Ishikawa (cell line): Measurements from ENCODE around the gene CD300LB.

Experiments
- CEBPB ChIP-seq: IDR thresholded peaks from 2 replicates; pipeline ENCODE4 v1.6.1; 2012
- CREB1 ChIP-seq: IDR thresholded peaks from 2 replicates; pipeline ENCODE4 v1.6.1; 2012; ENCODE audit warnings: low read depth
- EGR1 ChIP-seq: IDR thresholded peaks from 2 replicates; pipeline ENCODE4 v1.6.1; 2012
- EP300 ChIP-seq: IDR thresholded peaks from 2 replicates; pipeline ENCODE4 v1.6.1; 2012; ENCODE audit warnings: borderline replicate concordance
- FOXM1 ChIP-seq: IDR thresholded peaks from 2 replicates; pipeline ENCODE4 v1.6.1; 2012; ENCODE audit warnings: low read depth, borderline replicate concordance
- NFIC ChIP-seq: IDR thresholded peaks from 2 replicates; pipeline ENCODE4 v1.6.1; 2012
- RAD21 ChIP-seq: IDR thresholded peaks from 2 replicates; pipeline ENCODE4 v1.6.1; 2012; ENCODE audit warnings: low read depth
- TAF1 ChIP-seq: IDR thresholded peaks from 2 replicates; pipeline ENCODE4 v1.6.1; 2012; ENCODE audit warnings: low read depth, mild to moderate bottlenecking
- TCF12 ChIP-seq: IDR thresholded peaks from 2 replicates; pipeline ENCODE4 v1.6.1; 2012; ENCODE audit warnings: low read depth
- TEAD4 ChIP-seq: IDR thresholded peaks from 2 replicates; pipeline ENCODE4 v1.6.1; 2012
- YY1 ChIP-seq: IDR thresholded peaks from 2 replicates; pipeline ENCODE4 v1.6.1; 2012; ENCODE audit warnings: low read depth
- ZBTB7A ChIP-seq: IDR thresholded peaks from 2 replicates; pipeline ENCODE4 v1.6.1; 2012; ENCODE audit warnings: low read depth
- TF ChIP-seq, protein P1 (sequence below): IDR thresholded peaks from 2 replicates; pipeline ENCODE4 v1.6.1; 2012; ENCODE audit warnings: low read depth, mild to moderate bottlenecking
- TF ChIP-seq, protein P2 (sequence below): IDR thresholded peaks from 2 replicates; pipeline ENCODE4 v1.6.1; 2012
- TF ChIP-seq, protein P3 (sequence below): IDR thresholded peaks from 2 replicates; pipeline ENCODE4 v1.6.1; 2012

CD300LB gene

DNA sequence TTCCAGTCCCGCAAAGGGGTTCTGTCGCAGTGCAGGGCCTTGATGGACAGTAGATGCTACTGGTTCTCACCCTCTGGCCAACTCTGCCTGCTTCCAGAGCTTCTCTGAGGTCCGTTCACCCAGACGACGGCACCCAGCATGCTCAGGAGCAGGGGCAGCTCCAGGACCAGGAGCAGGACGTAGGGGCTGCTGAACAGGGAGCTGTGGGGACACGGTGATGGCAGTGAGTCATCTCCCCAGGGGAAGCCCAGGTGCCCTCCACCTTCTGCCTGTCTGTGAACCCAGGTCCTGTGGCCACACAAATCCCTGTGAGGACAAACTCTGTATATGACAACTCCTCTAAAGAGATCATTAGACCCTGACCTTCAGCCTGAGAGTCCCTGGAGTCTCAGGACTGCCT, 18.1 kb upstream of the CD300LB start:
- TF ChIP-seq, protein P1, sequence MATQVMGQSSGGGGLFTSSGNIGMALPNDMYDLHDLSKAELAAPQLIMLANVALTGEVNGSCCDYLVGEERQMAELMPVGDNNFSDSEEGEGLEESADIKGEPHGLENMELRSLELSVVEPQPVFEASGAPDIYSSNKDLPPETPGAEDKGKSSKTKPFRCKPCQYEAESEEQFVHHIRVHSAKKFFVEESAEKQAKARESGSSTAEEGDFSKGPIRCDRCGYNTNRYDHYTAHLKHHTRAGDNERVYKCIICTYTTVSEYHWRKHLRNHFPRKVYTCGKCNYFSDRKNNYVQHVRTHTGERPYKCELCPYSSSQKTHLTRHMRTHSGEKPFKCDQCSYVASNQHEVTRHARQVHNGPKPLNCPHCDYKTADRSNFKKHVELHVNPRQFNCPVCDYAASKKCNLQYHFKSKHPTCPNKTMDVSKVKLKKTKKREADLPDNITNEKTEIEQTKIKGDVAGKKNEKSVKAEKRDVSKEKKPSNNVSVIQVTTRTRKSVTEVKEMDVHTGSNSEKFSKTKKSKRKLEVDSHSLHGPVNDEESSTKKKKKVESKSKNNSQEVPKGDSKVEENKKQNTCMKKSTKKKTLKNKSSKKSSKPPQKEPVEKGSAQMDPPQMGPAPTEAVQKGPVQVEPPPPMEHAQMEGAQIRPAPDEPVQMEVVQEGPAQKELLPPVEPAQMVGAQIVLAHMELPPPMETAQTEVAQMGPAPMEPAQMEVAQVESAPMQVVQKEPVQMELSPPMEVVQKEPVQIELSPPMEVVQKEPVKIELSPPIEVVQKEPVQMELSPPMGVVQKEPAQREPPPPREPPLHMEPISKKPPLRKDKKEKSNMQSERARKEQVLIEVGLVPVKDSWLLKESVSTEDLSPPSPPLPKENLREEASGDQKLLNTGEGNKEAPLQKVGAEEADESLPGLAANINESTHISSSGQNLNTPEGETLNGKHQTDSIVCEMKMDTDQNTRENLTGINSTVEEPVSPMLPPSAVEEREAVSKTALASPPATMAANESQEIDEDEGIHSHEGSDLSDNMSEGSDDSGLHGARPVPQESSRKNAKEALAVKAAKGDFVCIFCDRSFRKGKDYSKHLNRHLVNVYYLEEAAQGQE = no peak
- TF ChIP-seq FOXM1 (no peak), CEBPB (no peak), EP300 (no peak), ZBTB7A (no peak), YY1 (no peak), TAF1 (no peak), TCF12 (no peak), CREB1 (no peak), EGR1 (no peak), RAD21 (no peak), TEAD4 (no peak), NFIC (no peak)
- TF ChIP-seq, protein P2, sequence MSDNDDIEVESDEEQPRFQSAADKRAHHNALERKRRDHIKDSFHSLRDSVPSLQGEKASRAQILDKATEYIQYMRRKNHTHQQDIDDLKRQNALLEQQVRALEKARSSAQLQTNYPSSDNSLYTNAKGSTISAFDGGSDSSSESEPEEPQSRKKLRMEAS = no peak
- TF ChIP-seq, protein P3, sequence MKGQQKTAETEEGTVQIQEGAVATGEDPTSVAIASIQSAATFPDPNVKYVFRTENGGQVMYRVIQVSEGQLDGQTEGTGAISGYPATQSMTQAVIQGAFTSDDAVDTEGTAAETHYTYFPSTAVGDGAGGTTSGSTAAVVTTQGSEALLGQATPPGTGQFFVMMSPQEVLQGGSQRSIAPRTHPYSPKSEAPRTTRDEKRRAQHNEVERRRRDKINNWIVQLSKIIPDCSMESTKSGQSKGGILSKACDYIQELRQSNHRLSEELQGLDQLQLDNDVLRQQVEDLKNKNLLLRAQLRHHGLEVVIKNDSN = no peak

DNA sequence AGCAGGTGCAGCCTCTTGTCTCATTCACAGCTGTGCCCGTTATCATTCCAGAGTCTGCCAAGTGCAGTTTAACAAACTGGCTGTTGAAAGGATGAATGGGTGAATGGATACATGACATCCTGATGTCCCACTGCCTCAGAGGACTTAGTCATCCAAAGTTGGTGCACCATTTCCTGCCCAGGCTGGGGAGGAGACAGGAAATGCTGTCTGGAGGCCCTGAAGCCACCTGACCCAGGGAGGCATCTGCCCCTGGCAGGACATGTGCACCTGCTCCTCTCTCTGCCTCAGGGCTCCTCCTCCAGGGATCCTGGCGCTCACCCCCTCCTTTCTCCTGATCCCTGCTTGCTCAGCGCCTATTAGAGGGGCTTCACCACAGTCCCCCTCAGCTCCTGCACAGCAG, 16.5 kb upstream of the CD300LB start:
- TF ChIP-seq TCF12 = no peak
- TF ChIP-seq NFIC = no peak
- no peak for TF ChIP-seq CREB1
- TF ChIP-seq RAD21 = no peak
- no peak for TF ChIP-seq FOXM1
- TF ChIP-seq EP300 = no peak
- no peak for TF ChIP-seq TAF1
- no peak for TF ChIP-seq ZBTB7A
- TF ChIP-seq, protein P1 = no peak
- TF ChIP-seq CEBPB = no peak
- no peak for TF ChIP-seq EGR1
- TF ChIP-seq, protein P2 = no peak
- no peak for TF ChIP-seq YY1
- no peak for TF ChIP-seq TEAD4

DNA sequence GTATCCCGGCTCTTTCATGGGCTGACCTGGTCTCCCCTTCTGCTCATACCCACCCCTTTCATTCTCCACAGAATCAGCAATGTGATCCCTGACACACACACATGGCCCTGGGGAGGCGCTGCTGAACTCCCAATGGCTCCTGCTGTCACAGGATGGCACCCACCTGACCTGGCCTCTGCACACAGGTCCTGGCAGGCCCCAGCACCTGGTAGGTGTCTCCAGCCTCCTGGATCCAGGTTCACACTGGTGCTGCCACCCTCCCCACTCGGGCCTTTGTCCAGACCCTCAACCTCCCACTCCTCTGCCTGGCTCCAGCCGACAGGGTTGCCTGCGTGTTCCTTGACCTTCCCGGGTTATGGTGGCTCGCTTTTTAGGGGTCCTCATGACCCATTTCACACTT, 16.0 kb upstream of the CD300LB start:
- TF ChIP-seq NFIC (no peak), TAF1 (no peak), EGR1 (no peak), YY1 (no peak), EP300 (no peak), CEBPB (no peak), RAD21 (no peak)
- TF ChIP-seq, protein P1 = no peak

DNA sequence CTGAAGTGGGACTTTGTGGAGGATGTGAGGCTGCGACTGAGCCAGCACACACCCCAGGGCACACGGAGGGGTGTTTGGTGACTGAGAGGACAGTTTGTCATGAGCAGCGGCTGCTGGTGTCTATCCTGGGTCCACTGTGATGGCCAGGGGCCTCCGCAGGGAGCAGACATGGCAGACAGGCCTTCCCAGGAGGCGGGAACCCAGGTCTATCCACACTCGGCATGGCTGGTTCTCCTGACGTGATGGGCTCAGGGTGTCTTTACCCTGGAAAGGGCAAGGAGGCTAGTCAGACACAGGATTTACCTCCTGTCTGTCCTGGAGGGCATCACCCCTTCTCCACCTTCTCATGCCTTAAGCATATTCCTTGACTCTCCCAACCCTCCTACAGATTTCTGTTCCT, 15.3 kb upstream of the CD300LB start:
- TF ChIP-seq TEAD4 = no peak
- TF ChIP-seq RAD21 = no peak
- TF ChIP-seq, protein P1 = no peak
- no peak for TF ChIP-seq ZBTB7A
- TF ChIP-seq FOXM1 = no peak
- no peak for TF ChIP-seq YY1
- TF ChIP-seq, protein P3 = no peak
- no peak for TF ChIP-seq TCF12
- no peak for TF ChIP-seq EGR1
- TF ChIP-seq, protein P2 = no peak
- TF ChIP-seq CREB1 = no peak
- TF ChIP-seq CEBPB = no peak
- no peak for TF ChIP-seq NFIC
- TF ChIP-seq EP300 = no peak
- no peak for TF ChIP-seq TAF1
